Fibroblast of skin of back (primary cell): ENCODE data around the gene ZNRF1. TPM values are rescaled to one million over a fixed set of nuclear protein-coding genes. Genes with fewer than 3 reads are reported as not detected.
"Not testable (repeated sequence)": the region's sequence is repeated elsewhere in the genome, so short reads cannot be mapped to it uniquely, and the experiment has no call there.

ENCODE experiments used
- DNase-seq: peaks from one replicate; pipeline ENCODE4 v3.0.0-alpha.2; 2013
- polyA plus RNA-seq, 2 experiments: library from polyadenylated mRNA; unstranded; fragments of 120-200 nt; gene quantifications; one replicate each; pipeline ENCODE4 v1.2.1, GENCODE V29; 2013; ENCODE audit not compliant: insufficient read length in 2 of 2

Gene ZNRF1
- 33.7 TPM for polyA plus RNA-seq (2013, experiment 1 of 2; ENCODE audit: insufficient read length)
- 37.9 TPM for polyA plus RNA-seq (2013, experiment 2 of 2; ENCODE audit: insufficient read length)

DNA sequence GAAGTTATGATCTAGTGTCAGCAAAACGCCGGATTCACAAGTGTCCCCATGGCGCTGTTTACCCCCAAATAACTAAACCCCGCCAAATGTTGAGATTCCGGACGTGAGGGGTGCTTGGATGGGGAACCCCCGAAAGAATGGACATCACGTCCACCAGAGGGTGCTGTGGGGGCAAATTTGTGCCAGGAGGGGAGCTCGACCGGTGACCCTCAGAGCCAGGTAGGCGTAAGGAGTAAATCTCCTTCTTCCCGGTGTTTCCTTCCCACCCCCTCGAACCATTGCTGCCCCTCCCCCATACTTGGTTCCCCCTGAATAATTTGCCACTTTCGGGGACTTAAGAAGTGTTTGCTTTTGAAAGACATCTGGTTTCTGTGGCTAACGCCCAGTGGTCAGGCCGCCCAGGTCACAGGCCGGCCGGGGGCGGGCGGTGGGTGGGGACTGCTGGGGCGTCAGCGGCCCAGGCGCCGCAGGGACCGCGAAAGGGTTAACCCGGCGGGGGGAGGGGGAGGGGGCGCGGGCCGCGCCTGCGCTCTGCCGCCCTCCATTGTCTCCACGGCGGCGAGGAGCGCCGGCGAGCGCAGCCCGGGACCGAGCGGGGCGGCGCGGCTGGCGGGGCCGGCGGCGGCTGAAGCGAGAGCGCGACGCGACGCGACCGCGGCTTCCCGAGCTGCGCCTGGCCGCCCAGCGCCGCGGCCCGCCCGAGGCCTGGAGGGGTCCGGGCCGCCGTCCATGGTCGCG, at the start of gene ZNRF1:
Gene ZNRF1 (plus strand): TSS at position 544 of the 738 bp plus-strand sequence. CDS start 648 bp downstream, outside the sequence.
- peak; percentile 73 for DNase-seq

DNA sequence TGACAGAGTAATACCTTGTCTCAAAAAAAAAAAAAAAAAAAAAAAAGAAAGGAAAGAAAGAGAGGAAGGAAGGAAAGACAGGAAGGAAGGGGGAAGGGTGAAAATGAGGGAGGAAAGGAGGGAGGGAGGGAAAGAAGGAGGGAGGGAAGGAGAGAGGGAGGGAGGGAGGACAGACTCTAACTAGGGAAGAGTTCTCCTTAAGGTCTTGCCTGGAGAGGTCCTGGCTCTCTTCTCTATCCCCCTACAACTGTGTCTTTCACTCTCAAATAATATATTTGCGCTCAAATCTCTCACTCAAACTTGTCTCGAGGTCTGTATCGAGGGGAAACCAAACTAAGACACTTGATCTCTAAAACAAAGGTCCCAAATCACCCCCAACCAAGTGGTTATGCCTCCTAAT, 49.5 kb upstream of the ZNRF1 start:
- DNase-seq = no peak

DNA sequence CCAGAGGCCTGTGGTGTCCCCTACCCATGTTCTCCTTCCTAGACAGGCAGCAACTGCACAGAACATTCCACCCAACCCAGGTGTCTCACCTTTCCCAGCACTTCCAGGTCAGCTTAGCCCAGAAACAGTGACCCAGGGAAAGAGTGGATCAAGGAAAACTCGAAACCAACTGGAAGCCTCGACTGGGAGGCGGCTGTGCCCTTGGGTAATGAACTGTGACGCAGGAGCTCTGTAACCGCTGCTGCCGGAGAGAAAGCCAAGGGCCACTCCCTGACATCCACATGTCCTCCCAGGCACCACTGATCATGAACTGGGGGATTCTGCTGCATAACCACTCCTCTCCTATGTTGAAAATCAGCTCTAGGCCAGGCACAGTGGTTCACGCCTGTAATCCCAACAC, 48.3 kb upstream of the ZNRF1 start:
- no peak for DNase-seq

DNA sequence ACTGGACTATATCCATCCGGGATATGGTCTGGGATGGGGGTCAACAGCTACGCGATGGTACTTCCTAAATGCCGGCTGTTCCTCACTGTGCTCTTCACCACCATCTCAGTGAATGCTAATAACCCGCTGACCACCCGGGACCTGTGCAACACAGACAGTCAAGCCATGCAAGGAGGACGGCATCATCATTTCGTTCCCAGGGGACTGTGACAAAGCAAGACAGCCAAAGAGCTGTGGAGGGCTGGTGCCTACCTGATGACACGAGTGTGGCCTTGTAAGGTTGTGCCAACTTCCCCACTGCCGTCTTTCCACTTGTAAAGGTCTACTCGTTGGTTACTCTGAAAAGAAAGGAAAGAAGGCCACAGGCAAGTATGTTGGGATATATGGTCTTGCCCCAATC, 47.6 kb upstream of the ZNRF1 start:
- DNase-seq = no peak

DNA sequence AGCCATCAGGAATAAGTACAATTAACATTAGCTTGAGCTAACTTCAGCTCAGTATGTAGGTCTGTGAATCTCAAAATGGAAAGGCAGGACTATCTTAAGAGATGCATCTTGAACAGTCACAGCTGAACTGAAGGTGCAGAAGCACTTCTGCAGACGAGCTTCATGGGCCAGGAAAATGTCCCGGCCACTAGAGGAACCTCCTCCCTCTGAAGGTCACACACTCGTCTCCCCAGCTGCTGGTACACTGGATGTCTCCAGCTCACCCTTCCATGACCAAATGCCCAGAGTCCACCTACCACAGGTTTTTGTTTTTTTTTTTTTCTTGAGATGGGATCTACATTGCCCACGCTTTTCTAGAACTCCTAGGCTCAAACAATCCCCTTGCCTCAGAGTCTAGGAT, 47.1 kb upstream of the ZNRF1 start:
- no peak for DNase-seq

DNA sequence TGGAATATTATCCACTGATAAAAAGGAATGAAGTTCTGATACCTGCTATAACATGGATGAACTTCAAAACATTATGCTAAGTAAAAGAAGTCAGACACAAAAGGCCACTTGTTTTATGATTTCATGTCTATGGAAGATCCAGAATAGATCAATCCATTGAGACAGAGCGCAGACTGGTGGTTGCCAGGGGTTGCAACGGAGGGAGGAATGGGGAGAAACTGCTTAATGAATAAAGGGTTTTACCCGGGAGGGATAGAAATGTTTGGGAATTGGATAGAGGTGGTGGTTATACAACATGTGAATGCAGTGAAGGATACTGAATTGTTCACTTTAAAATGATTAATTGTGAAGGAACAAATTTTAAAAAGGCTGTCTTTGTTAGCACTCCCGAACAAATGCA, 44.1 kb upstream of the ZNRF1 start:
- no peak for DNase-seq

DNA sequence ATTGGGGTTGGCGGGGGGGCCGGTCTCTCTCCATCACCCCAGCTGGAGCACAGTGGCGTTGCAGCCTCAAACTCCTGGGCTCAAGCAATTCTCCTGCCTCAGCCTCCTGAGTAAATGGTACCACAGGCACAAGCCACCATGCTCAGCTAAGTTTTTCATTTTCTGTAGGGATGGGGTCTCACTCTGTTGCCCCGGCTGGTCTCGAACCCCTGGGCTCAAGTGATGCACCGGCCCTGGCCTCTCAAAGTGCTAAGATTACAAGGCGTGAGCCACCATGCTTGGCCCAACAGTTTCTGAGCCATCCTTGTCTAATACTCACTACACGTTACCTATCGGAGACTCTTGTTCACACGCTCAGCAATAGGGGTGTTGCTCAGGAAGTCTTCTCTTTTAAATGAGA, 25.5 kb upstream of the ZNRF1 start:
- DNase-seq = no peak

DNA sequence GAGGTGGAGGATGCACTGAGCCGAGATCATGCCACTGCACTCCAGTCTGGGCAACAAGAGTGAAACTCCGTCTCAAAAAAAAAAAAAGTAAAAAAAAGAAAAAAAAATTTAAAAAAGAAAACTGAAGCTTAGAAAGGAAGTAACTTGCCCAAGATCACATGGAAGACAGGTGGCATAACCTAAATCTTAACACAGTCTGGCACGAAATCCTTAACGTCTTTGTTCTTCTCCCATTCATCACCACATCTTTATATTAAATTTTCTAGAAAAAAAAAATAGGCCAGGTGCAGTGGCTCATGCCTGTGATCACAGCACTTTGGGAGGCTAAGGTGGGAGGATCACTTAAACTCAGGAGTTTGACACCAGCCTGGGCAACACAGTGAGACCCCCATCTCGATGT, 23.2 kb upstream of the ZNRF1 start:
- no peak for DNase-seq

DNA sequence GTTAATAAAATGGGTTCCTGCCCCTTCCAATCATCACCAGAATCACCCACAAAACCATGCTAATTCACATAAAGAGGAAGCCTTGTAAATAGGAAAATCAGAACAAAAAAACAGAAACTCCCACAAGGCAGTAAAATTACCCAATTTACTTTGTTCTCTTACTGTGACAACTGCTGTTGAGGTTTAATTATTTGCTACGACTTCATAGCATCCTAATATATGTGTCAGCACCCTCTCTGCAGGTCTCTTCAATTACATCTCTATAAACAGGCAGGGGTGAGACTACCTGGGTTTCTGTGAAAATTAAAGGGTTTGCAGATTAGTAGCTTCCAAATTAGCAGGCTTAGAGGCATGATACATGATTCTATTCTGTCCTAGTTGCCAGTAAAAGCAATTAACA, 16.6 kb upstream of the ZNRF1 start:
- no peak for DNase-seq

DNA sequence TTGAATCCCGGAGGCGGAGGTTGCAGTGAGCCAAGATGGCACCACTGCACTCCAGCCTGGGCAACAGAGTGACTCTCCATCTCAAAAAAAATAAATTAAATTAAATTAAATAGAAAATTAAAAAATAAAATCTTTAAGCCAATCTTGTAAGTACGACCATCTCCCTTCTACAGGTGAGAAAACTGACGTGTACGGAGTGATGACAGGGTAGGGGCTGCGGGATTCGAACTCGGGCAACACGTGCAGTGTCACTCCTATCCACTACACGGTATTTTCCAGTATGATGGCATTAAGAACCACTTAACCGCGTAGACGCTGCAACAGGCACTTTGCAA, 14.7 kb upstream of the ZNRF1 start:
- no peak for DNase-seq

DNA sequence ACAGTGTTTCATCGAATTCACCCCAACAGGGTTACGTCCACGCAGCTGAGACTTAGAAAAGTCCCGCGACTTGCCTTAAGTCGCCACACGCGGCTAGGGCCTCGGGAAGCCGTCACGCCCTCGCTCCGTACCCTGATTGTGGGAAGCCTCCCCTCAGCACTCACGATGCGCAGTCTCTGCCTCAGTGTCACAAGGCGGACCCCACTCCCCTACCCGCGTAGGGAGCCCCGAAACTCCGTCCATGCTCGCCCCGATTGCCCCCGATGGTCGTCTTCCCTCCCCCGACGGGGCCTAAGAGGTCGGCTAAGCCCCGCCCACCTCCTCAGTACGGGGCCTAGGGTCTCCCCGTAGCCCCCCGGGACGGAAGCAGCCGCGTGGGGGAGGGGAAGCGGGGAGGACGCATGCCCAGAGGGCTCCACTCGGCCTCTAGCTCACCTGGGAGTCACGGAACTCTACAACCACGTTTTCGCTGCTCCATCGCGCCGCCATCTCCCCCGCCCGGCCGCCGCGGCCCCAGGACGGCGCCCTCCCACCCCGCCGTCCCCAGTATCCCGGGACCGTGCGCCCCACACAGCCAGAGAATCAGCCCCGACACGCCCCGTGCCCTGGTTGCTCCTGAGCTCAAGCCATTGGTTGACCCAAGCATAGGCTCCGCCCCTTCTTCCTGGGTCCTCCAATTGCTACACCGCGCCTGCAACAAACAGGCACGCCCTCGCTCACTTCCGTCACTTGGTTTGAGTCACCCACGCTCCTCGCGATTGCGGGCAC, 14.1 kb upstream of the ZNRF1 start, which contains the start of gene WDR59:
Gene WDR59 (minus strand): TSS at position 595 of the 768 bp plus-strand sequence. CDS start 106 bp downstream, at position 489.
- peak; percentile 100 for DNase-seq

DNA sequence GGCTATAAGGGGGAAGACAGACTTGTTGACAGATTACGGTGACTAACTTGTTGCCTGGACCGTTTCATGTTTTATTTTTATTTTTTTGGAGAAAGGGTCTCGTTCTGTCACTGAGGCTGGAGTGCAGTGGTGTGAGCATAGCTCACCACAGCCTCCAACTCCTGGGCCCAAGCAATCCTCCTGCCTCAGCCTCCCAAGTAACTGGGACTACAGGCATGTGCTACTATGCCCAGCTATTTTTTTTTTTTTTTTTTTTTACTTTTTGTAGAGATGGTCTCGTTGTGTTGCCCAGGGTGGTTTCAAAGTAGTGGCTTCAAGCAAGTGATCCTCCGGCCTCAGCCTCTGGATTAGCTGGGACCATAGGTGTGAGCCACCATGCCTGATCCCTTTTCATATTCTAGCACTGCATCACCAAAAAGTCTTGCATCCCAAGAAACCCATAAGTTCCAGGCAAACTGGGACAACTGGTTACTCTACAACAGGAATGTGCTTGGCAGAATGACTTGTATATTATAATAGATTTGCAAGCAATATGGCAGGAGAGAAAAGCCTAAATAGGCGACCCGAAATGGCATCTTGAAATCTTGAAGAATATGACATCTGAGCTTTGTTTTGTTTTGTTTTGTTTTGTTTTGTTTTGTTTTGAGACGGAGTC, 11.7 kb upstream of the ZNRF1 start:
- DNase-seq = no peak

DNA sequence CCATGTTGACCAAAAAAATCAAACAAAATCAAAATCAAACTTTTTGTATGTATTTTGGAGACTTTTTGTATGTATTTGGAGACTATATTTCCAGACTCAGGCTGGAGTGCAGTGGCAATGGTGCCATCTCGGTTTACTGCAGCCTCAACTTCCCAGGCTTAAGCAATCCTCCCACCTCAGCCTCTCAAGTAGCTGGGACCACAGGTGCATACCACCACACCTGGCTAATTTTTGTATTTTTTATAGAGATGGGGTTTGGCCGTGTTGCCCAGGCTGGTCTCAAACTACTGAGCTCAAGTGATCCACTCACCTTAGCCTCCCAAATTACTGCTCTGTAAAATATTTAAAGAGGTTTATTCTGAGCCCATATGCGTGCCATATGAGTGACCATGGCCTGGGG, 9.0 kb upstream of the ZNRF1 start:
- not testable (repeated sequence) for DNase-seq

DNA sequence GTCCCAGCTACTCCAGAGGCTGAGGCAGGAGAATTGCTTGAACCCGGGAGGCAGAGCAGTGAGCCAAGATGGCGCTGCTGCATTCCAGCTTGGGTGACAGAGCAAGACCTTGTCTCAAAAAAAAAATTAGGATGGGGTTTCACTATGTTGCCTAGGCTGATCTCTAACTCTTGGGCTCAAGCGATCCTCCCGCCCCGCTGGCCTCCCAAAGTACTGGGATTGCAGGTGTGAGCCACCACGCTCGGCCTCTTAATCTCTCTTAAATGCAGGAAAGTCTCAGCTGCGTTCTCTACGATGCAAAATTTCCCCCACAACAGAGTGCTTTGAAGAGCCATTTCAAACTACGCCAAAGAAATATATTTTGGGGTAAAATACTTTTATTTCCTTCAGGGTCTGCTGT, 8.0 kb upstream of the ZNRF1 start:
- no peak for DNase-seq

DNA sequence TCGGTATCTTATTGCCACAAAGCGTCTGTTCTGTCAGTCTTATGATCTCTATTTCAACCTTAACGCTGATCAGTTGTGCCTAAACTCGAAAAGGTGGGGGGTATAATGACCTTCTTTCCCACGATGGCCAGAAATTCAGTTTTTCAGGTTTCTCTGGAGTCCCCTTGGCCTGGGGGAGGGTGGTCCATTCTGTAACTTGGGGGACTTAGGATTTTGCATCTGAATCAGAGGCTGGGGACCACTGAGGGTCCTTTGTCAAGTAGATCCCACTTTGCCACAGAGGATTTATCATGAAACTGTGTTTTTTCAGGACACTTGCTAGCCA, 7.6 kb upstream of the ZNRF1 start:
- DNase-seq = no peak

DNA sequence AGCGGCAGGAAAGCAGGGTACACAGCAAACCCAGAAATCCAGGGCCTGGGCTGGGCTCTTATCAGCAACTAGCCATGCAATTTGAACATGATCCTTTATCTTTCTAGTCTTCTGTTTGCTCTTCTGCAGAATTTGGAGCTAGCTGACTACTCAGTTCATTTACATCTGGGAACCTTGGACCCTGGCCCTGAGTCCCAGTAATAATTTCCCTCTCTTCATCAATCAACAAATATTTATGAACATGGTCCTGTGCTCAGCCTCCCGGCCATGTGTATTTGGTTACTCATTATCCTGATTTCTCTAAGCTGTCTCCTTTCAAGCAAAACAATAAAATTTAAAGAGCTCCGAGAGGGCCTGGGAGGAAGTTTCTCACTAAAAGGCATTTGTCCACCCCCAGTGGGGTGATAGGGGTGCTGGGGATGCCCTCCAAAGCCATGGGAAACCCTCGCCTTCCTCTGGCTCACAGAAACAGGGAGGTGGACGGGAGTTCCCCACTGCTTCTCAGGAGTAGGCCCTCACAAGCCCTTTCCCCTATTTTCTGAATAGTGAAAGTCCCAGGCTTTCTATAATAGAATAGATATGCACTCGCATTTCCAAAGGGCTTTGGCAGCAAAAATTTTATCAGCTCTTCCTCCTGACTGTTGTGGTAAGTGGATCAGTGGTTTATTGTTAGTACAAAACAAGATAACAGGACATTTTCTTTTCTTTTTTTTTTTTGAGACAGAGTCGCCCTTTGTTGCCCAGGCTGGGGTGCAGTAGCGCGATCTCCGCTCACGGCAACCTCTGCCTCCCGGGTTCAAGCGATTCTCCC, 7.0 kb upstream of the ZNRF1 start:
- DNase-seq = no peak

DNA sequence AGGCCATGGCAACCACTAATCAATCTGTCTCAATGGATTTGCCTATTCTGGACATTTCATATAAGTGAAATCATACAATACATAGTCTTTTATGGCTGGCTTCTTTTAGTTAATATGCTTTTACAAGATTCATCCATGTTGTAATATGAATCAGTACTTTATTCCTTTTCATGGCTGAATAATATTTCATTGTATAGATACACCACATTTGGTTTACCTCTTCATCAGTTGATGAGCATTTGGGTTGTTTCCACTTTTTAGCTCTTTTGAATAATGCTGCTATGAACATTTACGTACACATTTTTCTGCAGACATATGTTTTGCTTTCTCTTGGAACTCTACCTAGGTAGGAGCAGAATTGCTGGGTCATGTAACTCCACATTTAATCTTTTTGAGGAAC, 2.8 kb upstream of the ZNRF1 start:
- DNase-seq = no peak

DNA sequence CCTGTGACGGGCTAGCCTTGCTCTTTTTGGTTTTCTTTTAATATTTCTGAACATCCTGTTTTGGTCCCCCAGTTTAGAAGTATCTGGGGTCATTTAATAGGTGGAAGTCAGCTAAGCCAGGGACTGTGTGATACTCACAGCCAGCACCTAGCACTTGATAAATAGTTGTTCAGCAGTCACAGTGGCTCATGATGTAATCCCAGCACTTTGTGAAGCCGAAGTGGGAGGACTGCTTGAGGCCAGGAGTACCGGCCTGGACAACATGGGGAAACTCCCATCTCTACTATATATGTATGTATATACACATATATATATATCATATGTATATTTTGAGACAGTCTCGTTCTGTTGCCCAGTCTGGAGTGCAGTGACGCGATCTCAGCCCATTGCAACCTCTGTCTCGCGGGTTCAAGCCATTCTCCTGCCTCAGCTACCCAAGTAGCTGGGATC, 1.8 kb upstream of the ZNRF1 start:
- no peak for DNase-seq

DNA sequence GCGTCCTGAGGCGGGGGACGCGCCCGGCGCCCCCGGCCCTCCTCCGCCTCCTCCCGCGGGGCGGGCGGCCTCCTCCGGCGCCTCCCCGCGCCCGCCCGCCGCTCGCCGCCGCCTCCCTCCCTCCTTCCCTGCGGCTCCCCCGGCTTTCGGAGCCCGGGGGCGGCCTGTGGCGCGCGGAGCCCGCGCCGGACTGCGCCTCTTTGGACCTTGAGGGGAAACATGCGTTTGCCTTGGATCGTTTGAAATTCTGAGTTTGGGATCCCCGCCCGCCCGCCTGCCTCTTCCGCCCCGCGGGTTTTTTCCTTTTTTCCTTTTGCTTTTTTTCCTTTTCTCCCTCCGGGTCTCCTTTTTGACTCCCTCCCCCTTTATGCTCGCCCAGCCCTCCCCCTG, 390 bp downstream of the ZNRF1 start:
- no peak for DNase-seq

DNA sequence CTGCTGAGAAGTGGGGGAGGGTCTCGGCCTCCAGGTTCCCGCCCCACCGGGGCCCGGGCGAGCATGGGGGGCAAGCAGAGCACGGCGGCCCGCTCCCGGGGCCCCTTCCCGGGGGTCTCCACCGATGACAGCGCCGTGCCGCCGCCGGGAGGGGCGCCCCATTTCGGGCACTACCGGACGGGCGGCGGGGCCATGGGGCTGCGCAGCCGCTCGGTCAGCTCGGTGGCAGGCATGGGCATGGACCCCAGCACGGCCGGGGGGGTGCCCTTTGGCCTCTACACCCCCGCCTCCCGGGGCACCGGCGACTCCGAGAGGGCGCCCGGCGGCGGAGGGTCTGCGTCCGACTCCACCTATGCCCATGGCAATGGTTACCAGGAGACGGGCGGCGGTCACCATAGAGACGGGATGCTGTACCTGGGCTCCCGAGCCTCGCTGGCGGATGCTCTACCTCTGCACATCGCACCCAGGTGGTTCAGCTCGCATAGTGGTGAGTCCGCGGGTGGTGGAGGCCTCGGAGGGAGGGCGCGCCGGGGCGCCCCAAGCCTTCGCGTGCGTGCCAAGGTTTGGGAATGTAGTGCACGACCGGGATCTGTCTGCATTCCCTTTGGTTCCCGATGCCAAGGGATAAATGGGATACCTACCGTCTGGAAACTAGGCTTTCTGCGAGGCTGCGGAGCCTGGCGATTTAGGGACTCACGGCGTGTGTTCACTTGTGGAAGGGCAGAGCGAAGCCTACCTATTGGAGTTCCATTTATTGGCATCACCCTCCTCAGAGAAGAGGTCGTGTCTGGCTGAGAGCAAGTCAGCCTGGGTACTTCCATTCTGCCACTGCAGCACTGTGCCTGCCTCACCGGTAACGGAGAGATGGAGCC, 1.0 kb downstream of the ZNRF1 start:
- DNase-seq = peak; percentile 62

DNA sequence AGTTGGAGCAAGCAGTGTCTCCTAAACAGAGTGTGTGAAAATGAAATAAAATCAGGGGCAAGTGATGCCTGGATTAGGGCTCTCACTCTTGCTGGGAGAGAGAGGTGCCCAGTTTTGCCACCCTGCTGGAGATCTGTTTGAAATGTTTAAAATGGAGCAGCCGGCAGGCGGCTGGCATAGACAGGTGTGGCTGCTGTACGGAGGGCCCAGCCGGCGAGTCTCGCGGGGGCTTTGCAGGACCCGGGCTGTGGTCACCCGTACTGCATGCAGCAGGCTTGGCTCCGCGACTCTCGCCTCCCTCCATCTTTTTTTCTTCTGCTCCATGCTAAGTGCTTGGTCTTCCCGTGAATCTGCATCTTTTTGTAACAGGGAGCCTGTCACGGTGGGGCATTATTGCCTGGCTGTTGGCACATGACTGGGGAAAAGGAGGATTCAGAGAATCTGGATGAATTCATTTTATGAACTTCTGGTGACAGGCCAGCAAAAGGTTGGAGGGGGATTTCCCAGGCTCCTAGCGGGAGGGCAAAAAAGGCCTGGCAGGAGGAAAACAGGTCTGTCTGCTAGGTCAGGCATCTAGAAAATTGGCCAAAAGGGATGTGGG, 1.8 kb downstream of the ZNRF1 start:
- no peak for DNase-seq
